Activated naive CD8-positive, alpha-beta T cell treated with anti-CD3 and anti-CD28 coated beads, Interleukin-2, amount 10 ng/mL, durations not matched to agents 7 days and 5 days (primary cell): ENCODE data around the gene OSBP2. TPM values are rescaled to one million over a fixed set of nuclear protein-coding genes. Genes with fewer than 3 reads are reported as not detected.
A peak's percentile ranks its signal among the peaks of the same experiment; 100 is the strongest.
"Not testable (repeated sequence)": the region's sequence is repeated elsewhere in the genome, so short reads cannot be mapped to it uniquely, and the experiment has no call there.

Source experiments
- ATAC-seq: fragments of 150-1000 bp; cut with Tn5 transposase; one replicate; pipeline ENCODE4 v1.10.0; 2021; ENCODE audit warnings: low read depth, moderate library complexity
- POLR2A ChIA-PET: fragments of 350-600 bp; sonication (Branson Sonifier 250); formaldehyde crosslinking; loops from one replicate; lab custom pipeline; 2021; ENCODE audit warnings: antibody characterized with exemption; lab: Charles Lee
- DNase-seq: peaks from one replicate; pipeline ENCODE4 v3.0.0; 2021
- H3K27ac Mint-ChIP-seq: one replicate; pipeline ENCODE4 v1.8.0; 2022; ENCODE audit warnings: mild to moderate bottlenecking, mixed read lengths
- H3K27me3 Mint-ChIP-seq: one replicate; pipeline ENCODE4 v1.8.0; 2022; ENCODE audit warnings: mild to moderate bottlenecking, moderate library complexity, mixed read lengths
- H3K36me3 Mint-ChIP-seq: one replicate; pipeline ENCODE4 v1.8.0; 2021; ENCODE audit warnings: mild to moderate bottlenecking, mixed read lengths
- H3K4me1 Mint-ChIP-seq: one replicate; pipeline ENCODE4 v1.8.0; 2021; ENCODE audit warnings: mixed read lengths
- H3K4me3 Mint-ChIP-seq: one replicate; pipeline ENCODE4 v1.8.0; 2022; ENCODE audit warnings: mild to moderate bottlenecking, moderate library complexity, mixed read lengths
- H3K9me3 Mint-ChIP-seq: one replicate; pipeline ENCODE4 v1.8.0; 2021; ENCODE audit warnings: mixed read lengths
- total RNA-seq, 2 experiments: library from RNA; stranded (reverse); gene quantifications; one replicate each; pipeline ENCODE4 v1.2.3, GENCODE V29; 2021

Gene OSBP2
- total RNA-seq, 2 experiments from 2014 or later = 0.45 to 0.61 TPM

GRCh38 chr22:30770716-30771115 is 76.0 kb downstream of the OSBP2 start:
- no peak for DNase-seq
- Mint-ChIP-seq H3K4me1 (no peaks in the 10 kb centered on the region), H3K36me3 (no peaks in the 10 kb centered on the region), H3K27ac (no peak overlapping the region), H3K27me3 (no peaks in the 10 kb centered on the region), H3K9me3 (no peaks in the 10 kb centered on the region), H3K4me3 (no peak overlapping the region)
- POLR2A ChIA-PET = interaction anchor here (0.6 kb wide), 1 partner anchor 818 kb away, joined by 3 read pairs; no protein-coding TSS in a partner anchor
- no peak for ATAC-seq

- no peaks in the 10 kb centered on the region for H3K27me3 Mint-ChIP-seq
- no peaks in the 10 kb centered on the region for H3K4me1 Mint-ChIP-seq
- no peak overlapping the region for H3K27ac Mint-ChIP-seq
- H3K4me3 Mint-ChIP-seq = no peak overlapping the region
- H3K36me3 Mint-ChIP-seq = no peaks in the 10 kb centered on the region
- no peaks in the 10 kb centered on the region for H3K9me3 Mint-ChIP-seq
- POLR2A ChIA-PET = no interaction called here
- DNase-seq = no peak
- no peak for ATAC-seq
Measured at GRCh38 chr22:30773919-30774318, 79.2 kb downstream of the OSBP2 start.

GRCh38 chr22:30774566-30774965 is 79.9 kb downstream of the OSBP2 start:
- Mint-ChIP-seq H3K36me3 (no peaks in the 10 kb centered on the region), H3K9me3 (no peaks in the 10 kb centered on the region), H3K4me1 (peaks cover 2% of the 10 kb centered on the region), H3K4me3 (no peak overlapping the region), H3K27me3 (no peaks in the 10 kb centered on the region), H3K27ac (no peak overlapping the region)
- POLR2A ChIA-PET = no interaction called here
- ATAC-seq (no peak), DNase-seq (no peak)

DNA sequence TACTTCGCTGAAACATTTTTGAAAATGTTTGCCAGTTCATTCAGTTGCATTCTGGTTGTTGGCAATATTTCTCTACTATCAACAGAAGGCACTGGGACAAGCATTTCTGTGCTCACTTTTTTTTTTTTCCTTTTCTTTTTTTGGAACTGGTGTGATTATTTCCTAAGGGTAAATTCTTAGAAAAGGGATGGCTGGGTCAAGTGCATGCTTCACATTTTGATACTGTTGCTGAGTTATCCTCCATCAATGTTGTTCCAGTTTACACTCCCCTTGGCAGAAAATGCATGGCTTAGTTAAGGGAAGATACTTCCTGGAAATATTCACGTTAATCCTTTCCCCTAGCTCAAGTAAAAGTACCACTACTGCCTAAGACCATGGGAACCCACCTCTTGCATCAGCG is 81.8 kb downstream of the OSBP2 start:
- Mint-ChIP-seq H3K27ac (no peak overlapping the region), H3K9me3 (no peaks in the 10 kb centered on the region), H3K36me3 (no peaks in the 10 kb centered on the region), H3K27me3 (peaks cover 2% of the 10 kb centered on the region), H3K4me1 (peaks cover 10% of the 10 kb centered on the region), H3K4me3 (no peak overlapping the region)
- ATAC-seq = no peak
- no peak for DNase-seq
- POLR2A ChIA-PET = no interaction called here

DNA sequence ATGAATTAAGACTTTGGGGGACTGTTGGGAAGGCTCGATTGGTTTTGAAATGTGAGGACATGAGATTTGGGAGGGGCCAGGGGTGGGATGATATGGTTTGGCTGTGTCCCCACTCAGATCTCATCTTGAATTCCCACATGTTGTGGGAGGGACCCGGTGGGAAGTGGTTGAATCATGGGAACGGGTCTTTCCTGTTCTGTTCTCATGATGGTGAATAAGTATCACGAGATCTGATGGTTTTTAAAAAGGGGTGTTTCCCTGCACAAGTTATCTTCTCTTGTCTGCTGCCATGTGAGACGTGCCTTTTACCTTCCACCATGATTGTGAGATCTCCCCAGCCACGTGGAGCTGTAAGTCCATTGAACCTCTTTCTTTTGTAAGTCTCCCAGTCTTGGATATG is 82.5 kb downstream of the OSBP2 start:
- H3K27ac Mint-ChIP-seq, ATAC-seq: not testable (repeated sequence)
- peaks cover 10% of the 10 kb centered on the region for H3K4me1 Mint-ChIP-seq

DNA sequence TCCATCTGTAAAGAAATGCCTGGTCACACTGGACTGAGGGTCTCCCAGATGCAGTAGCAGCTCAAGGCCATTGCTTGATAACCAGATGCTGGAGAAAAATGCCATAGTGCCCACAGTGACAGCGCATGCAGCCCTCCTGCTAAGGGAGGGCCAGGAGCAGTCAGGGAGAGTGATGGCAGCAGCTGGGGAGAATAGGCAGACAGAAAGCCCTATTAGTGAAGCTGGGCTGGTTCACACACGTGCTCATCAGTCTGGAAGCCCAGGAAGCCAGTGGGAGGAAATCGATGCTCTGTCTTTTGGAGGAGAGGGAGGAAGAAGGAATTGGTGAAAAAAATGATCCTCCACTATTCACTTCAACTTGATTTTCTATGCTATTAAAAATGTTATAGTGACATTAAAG is 82.9 kb downstream of the OSBP2 start:
- POLR2A ChIA-PET = interaction anchor here (0.6 kb wide), 1 partner anchor 451 kb away, joined by 3 read pairs; the partner anchor contains the start of gene TBC1D10A
- H3K27me3 Mint-ChIP-seq = peaks cover 2% of the 10 kb centered on the region
- H3K9me3 Mint-ChIP-seq = no peaks in the 10 kb centered on the region
- ATAC-seq = no peak
- peaks cover 10% of the 10 kb centered on the region for H3K4me1 Mint-ChIP-seq
- no peak overlapping the region for H3K27ac Mint-ChIP-seq
- H3K4me3 Mint-ChIP-seq = no peak overlapping the region
- DNase-seq = no peak
- H3K36me3 Mint-ChIP-seq = no peaks in the 10 kb centered on the region

More for the DNA sequence above, 82.5 kb downstream of the OSBP2 start:
- H3K4me3 Mint-ChIP-seq, H3K27me3 Mint-ChIP-seq, POLR2A ChIA-PET, DNase-seq, H3K36me3 Mint-ChIP-seq, H3K9me3 Mint-ChIP-seq: not testable (repeated sequence)

DNA sequence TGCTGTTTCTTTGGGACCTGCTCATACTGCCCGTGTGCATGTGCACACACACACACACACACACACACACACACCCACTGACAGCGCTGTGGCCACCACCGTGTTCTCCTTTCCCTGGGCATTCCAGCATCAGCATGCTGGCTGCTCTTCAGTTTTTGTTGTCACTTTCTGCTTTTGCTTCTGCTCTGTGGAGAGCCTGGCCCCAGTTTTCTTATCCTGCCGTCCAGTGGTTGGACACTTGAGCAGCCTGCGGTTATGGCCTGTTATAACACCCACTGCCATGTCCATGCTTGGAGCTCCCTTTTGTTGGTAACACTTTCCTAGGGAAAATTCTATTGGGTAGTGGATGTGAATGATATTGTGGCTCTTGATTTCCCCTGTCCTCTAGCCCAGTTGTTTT is 83.6 kb downstream of the OSBP2 start:
- ATAC-seq (no peak), DNase-seq (no peak)
- POLR2A ChIA-PET = interaction anchor here (0.6 to 0.7 kb wide), 2 partner anchors 304 to 452 kb away, joined by 3 read pairs; partner anchors contain the start of gene TBC1D10A
- peaks cover 2% of the 10 kb centered on the region for H3K27me3 Mint-ChIP-seq
- H3K36me3 Mint-ChIP-seq = no peaks in the 10 kb centered on the region
- no peaks in the 10 kb centered on the region for H3K9me3 Mint-ChIP-seq
- no peak overlapping the region for H3K4me3 Mint-ChIP-seq
- peaks cover 10% of the 10 kb centered on the region for H3K4me1 Mint-ChIP-seq
- no peak overlapping the region for H3K27ac Mint-ChIP-seq

- ATAC-seq (no peak), DNase-seq (no peak)
- no peaks in the 10 kb centered on the region for H3K36me3 Mint-ChIP-seq
- peak overlapping the region; percentile 32 for H3K27ac Mint-ChIP-seq
- peaks cover 10% of the 10 kb centered on the region for H3K4me1 Mint-ChIP-seq
- H3K9me3 Mint-ChIP-seq = no peaks in the 10 kb centered on the region
- POLR2A ChIA-PET = no interaction called here
- H3K27me3 Mint-ChIP-seq = peaks cover 2% of the 10 kb centered on the region
- H3K4me3 Mint-ChIP-seq = no peak overlapping the region
Measured at GRCh38 chr22:30780026-30780425, 85.4 kb downstream of the OSBP2 start.

DNA sequence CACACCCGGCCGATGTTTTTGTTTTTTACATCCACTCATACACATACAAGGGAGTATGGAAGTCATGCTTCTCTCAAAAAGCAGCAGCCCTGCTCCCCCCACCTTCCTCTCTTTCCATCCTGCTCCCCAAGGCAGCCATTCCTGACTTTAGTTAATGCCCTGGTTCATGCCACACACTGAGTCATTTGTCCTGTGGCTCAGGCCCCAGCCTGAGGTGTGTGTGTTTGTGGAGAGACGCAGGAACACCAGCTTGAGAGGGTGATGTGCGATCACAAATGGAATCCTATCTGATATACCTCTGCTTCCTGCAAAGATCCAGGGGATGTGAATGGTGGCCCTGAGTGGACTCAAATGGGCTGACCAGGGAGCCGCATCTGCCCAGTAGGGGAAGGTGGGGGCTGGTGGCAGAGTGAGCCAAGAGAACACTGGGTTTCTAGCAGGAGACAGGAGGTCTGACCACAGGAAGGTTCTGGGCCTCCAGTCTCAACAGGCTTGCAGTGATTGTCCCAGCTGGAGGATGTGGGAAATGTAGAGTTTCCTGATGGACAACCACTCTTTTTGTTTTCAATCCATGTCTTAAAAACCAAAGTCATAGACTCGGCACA is 86.7 kb downstream of the OSBP2 start:
- no peak for DNase-seq
- no peak overlapping the region for H3K27ac Mint-ChIP-seq
- H3K36me3 Mint-ChIP-seq = no peaks in the 10 kb centered on the region
- H3K4me1 Mint-ChIP-seq = peaks cover 10% of the 10 kb centered on the region
- POLR2A ChIA-PET = no interaction called here
- no peak for ATAC-seq
- no peaks in the 10 kb centered on the region for H3K9me3 Mint-ChIP-seq
- H3K27me3 Mint-ChIP-seq = peaks cover 2% of the 10 kb centered on the region
- no peak overlapping the region for H3K4me3 Mint-ChIP-seq

DNA sequence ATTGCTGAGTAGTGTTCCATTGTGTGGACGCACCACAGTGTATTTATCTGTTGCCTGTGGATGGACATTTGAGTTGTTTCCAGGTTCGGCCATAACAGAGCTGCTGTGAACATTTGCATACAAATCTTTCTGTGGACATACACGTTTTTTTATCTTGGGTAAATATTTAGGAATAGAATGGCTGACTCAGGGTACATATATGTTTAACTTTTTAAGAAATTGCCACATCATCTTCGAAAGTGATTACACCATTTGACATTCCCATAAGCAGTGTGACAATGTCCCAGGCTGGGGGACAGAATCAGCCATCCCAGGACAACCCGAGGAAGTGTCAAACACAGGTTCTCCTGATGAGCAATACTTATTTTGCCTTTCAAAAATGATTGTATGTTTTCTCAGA is 87.9 kb downstream of the OSBP2 start:
- H3K4me3 Mint-ChIP-seq = no peak overlapping the region
- no peak overlapping the region for H3K27ac Mint-ChIP-seq
- no peak for DNase-seq
- H3K9me3 Mint-ChIP-seq = no peaks in the 10 kb centered on the region
- no peaks in the 10 kb centered on the region for H3K36me3 Mint-ChIP-seq
- ATAC-seq = no peak
- peaks cover 10% of the 10 kb centered on the region for H3K4me1 Mint-ChIP-seq
- POLR2A ChIA-PET = no interaction called here
- peaks cover 2% of the 10 kb centered on the region for H3K27me3 Mint-ChIP-seq

- H3K27ac Mint-ChIP-seq = no peak overlapping the region
- H3K4me3 Mint-ChIP-seq = no peak overlapping the region
- DNase-seq (no peak), ATAC-seq (no peak)
- POLR2A ChIA-PET = interaction anchor here (0.7 kb wide), 1 partner anchor 76 kb away, joined by 3 read pairs; no protein-coding TSS in a partner anchor
- H3K4me1 Mint-ChIP-seq = peaks cover 10% of the 10 kb centered on the region
- H3K27me3 Mint-ChIP-seq = peaks cover 2% of the 10 kb centered on the region
- no peaks in the 10 kb centered on the region for H3K36me3 Mint-ChIP-seq
- H3K9me3 Mint-ChIP-seq = no peaks in the 10 kb centered on the region
Measured at GRCh38 chr22:30783021-30783420, 88.3 kb downstream of the OSBP2 start.

GRCh38 chr22:30785527-30785926 is 90.9 kb downstream of the OSBP2 start:
- H3K4me1 Mint-ChIP-seq = peaks cover 2% of the 10 kb centered on the region
- no peaks in the 10 kb centered on the region for H3K9me3 Mint-ChIP-seq
- H3K27me3 Mint-ChIP-seq = peaks cover 2% of the 10 kb centered on the region
- DNase-seq (no peak), ATAC-seq (no peak)
- POLR2A ChIA-PET = no interaction called here
- H3K27ac Mint-ChIP-seq = no peak overlapping the region
- H3K36me3 Mint-ChIP-seq = no peaks in the 10 kb centered on the region
- H3K4me3 Mint-ChIP-seq = no peak overlapping the region

- ATAC-seq (no peak), DNase-seq (no peak)
- Mint-ChIP-seq H3K36me3 (no peaks in the 10 kb centered on the region), H3K27ac (no peak overlapping the region), H3K9me3 (no peaks in the 10 kb centered on the region), H3K4me1 (no peaks in the 10 kb centered on the region), H3K4me3 (no peak overlapping the region), H3K27me3 (no peaks in the 10 kb centered on the region)
- POLR2A ChIA-PET = no interaction called here
Measured at GRCh38 chr22:30790366-30790765, 95.7 kb downstream of the OSBP2 start.

DNA sequence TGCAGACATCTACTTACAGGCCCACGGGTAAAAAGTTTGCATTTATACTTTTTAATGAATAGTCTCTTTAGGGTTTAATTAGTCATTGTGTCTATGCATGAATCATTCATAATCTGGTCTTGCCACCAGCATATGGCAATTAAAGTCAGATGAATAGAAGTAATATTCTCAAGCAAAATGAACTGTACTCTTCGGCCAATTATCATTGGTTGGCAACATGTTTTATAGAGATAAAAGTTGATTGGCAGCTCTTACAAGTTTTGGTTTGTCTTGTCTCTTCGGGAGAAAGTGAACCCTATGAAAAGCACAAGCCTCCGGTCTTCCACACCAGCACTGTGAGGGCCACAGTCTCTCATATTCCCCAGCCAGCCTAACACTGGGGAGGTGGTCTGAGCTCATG is 97.8 kb downstream of the OSBP2 start:
- H3K4me3 Mint-ChIP-seq = no peak overlapping the region
- DNase-seq (no peak), ATAC-seq (no peak)
- POLR2A ChIA-PET = no interaction called here
- no peaks in the 10 kb centered on the region for H3K4me1 Mint-ChIP-seq
- H3K27ac Mint-ChIP-seq = no peak overlapping the region
- no peaks in the 10 kb centered on the region for H3K36me3 Mint-ChIP-seq
- H3K9me3 Mint-ChIP-seq = no peaks in the 10 kb centered on the region
- no peaks in the 10 kb centered on the region for H3K27me3 Mint-ChIP-seq
